DND-41 (cell line): ENCODE data around the gene PHF2.

Experiments used
- ATAC-seq: fragments of 200-7000 bp; cut with Tn5 transposase; 3 replicates; pipeline ENCODE4 v1.9.1; 2021; ENCODE audit warnings: low read depth; ENCODE audit not compliant: insufficient read depth
- DNase-seq: peaks from one replicate; pipeline ENCODE4 v3.0.0-alpha.2; 2020
- H2AFZ ChIP-seq: 2 replicates; pipeline ENCODE4 v1.6.0; 2012; ENCODE audit warnings: low read depth, low read length
- H3K27ac ChIP-seq: 2 replicates; pipeline ENCODE4 v1.5.1; 2012; ENCODE audit warnings: low read length, inconsistent platforms
- H3K27me3 ChIP-seq: fragments of 200-600 bp; sonication (generic); 2 replicates; pipeline ENCODE4 v1.6.0; 2012; ENCODE audit warnings: low read length, mild to moderate bottlenecking, inconsistent platforms; ENCODE audit not compliant: insufficient read depth, poor library complexity
- H3K36me3 ChIP-seq: 2 replicates; pipeline ENCODE4 v1.5.1; 2012; ENCODE audit warnings: low read length, inconsistent platforms; ENCODE audit not compliant: insufficient read depth
- H3K4me1 ChIP-seq: 2 replicates; pipeline ENCODE4 v1.5.1; 2012; ENCODE audit warnings: mild to moderate bottlenecking, low read length; ENCODE audit not compliant: insufficient read depth
- H3K4me2 ChIP-seq: 2 replicates; pipeline ENCODE4 v1.6.0; 2012; ENCODE audit warnings: mild to moderate bottlenecking, moderate library complexity, low read length, inconsistent platforms; ENCODE audit not compliant: insufficient read depth
- H3K4me3 ChIP-seq, 2 experiments: fragments of 200-600 bp in 1 of 2; shearing (Covaris generic) in 1 of 2; 2 replicates each; pipeline ENCODE4 v1.5.1; 2012 to 2016; ENCODE audit warnings: inconsistent platforms in 2 of 2, low read length in 2 of 2, mild to moderate bottlenecking in 2 of 2, low read depth in 1 of 2, moderate library complexity in 1 of 2
- H3K79me2 ChIP-seq: 2 replicates; pipeline ENCODE4 v1.6.0; 2012; ENCODE audit warnings: low read length, inconsistent platforms; ENCODE audit not compliant: insufficient read depth
- H3K9ac ChIP-seq: 2 replicates; pipeline ENCODE4 v1.6.0; 2012; ENCODE audit warnings: low read depth, mild to moderate bottlenecking, inconsistent platforms, low read length, moderate library complexity
- H3K9me3 ChIP-seq: 2 replicates; pipeline ENCODE4 v1.5.1; 2012; ENCODE audit warnings: low read length, moderate library complexity, mild to moderate bottlenecking, inconsistent platforms; ENCODE audit not compliant: insufficient read depth, severe bottlenecking
- H4K20me1 ChIP-seq: 2 replicates; pipeline ENCODE4 v1.6.0; 2012; ENCODE audit warnings: low read length; ENCODE audit not compliant: insufficient read depth
- EZH2 ChIP-seq: IDR thresholded peaks from 3 replicates; pipeline ENCODE4 v1.6.1; 2012; ENCODE audit warnings: borderline replicate concordance, low read depth, mild to moderate bottlenecking, moderate library complexity, low read length, inconsistent platforms; ENCODE audit not compliant: severe bottlenecking
- TF ChIP-seq, protein P1 (sequence below): IDR thresholded peaks from 2 replicates; pipeline ENCODE4 v1.5.1; 2012; ENCODE audit warnings: borderline replicate concordance, low read length, moderate library complexity, mild to moderate bottlenecking; ENCODE audit not compliant: poor library complexity, severe bottlenecking; ENCODE audit errors: extremely low read depth

PHF2 gene

DNA sequence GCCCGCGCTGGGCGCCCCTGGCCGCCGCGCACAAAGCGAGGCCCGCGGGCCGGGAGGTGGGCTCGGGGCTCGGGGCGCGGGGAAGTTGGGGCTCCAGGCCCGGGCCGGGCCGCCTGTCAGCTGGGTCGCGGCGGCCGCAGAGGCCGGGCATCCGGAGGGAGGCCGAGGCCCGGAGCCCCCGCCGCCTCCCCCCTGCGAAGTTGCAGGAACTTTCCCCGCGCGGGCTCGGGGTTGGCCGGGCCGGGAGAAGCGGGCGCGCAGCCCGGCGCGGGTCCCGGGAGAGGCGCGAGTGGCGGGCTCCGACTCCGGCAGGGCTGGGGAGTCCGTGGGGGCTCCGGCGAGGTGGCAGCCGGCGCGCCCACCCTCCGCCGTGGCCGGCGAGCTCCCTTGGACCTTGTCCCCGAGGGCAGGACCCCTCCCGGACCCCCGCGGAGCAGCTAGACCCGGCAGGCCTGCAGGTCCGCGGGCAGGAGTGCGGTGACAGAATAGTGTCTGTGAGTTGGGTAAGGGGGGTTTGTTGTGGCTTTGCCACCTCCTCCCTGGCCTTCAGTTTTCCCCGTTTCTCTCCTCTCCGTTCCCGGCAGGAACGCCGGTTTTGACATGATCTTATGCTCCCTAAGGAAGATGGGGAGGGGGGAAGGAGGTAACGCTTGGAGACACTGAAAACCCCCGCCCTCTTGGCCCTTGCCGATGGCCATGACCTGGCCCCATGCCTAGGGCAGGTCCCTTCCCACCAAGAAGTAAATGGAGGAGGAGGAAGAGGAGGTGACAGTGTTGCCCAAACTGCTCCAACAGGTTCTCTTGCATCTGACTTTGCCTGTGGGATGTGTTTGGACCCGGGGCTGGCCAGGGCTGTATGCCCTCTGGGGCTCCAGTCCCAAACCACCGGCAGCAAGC, 942 bp downstream of the PHF2 start:
- ATAC-seq (peak; percentile 25), DNase-seq (peak; percentile 33)
- H3K9ac ChIP-seq: peak overlapping the region; percentile 77
- peaks cover 41% of the 10 kb centered on the region for H3K4me1 ChIP-seq
- peak overlapping the region; percentile 75 for H3K27ac ChIP-seq
- peak overlapping the region; percentile 49 to 83; a peak in 3 of 4 replicates for H3K4me3 ChIP-seq
- peak overlapping the region; percentile 59 for H2AFZ ChIP-seq
- TF ChIP-seq EZH2: no peak
- TF ChIP-seq, protein P1, sequence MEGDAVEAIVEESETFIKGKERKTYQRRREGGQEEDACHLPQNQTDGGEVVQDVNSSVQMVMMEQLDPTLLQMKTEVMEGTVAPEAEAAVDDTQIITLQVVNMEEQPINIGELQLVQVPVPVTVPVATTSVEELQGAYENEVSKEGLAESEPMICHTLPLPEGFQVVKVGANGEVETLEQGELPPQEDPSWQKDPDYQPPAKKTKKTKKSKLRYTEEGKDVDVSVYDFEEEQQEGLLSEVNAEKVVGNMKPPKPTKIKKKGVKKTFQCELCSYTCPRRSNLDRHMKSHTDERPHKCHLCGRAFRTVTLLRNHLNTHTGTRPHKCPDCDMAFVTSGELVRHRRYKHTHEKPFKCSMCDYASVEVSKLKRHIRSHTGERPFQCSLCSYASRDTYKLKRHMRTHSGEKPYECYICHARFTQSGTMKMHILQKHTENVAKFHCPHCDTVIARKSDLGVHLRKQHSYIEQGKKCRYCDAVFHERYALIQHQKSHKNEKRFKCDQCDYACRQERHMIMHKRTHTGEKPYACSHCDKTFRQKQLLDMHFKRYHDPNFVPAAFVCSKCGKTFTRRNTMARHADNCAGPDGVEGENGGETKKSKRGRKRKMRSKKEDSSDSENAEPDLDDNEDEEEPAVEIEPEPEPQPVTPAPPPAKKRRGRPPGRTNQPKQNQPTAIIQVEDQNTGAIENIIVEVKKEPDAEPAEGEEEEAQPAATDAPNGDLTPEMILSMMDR: no peak
- H3K79me2 ChIP-seq: peaks cover 74% of the 10 kb centered on the region
- H3K4me2 ChIP-seq: peak overlapping the region; percentile 86
- peaks cover 36% of the 10 kb centered on the region for H4K20me1 ChIP-seq
- H3K27me3 ChIP-seq: no peaks in the 10 kb centered on the region
- H3K36me3 ChIP-seq: no peaks in the 10 kb centered on the region
- H3K9me3 ChIP-seq: no peaks in the 10 kb centered on the region

DNA sequence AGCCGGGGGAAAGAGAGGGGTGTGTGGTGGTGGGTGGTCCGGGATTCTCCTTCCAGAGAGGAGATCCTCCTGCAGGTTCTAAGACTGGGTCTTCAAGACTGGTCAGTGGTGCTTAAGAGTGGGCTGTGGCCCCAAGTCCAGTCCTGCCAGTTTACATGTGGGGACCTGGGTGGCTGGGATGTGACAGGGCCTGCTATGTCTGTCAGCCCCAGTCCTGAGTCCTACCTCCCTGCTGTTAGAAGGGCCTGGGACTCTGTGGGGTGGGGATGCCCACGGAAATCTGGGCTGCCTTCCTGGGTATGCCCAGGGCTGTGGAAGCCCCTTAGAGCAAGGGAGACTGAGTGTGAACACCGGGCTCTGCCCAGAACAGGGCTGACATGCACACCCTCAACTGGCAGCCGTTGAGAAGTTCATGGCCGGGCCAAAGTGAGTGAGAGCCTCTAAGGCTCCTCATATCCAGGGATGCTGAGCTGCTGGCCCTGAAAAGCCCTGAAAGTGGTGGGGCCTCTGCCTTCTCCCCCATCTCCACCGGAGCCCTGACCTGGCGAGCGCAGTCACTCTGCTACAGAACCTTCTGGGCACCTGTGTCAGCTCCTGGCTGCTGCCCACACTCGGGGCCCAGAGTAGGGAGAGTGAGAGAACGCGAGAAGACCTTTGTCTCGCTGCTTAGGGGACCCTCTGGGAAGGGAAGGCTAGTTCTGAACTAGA, 1.7 kb downstream of the PHF2 start:
- peak; percentile 5; the same call in 1 of the 3 replicates for ATAC-seq
- H3K79me2 ChIP-seq: peaks cover 82% of the 10 kb centered on the region
- peak; percentile 9 for DNase-seq
- no peak for TF ChIP-seq EZH2
- TF ChIP-seq, protein P1: no peak
- no peaks in the 10 kb centered on the region for H3K27me3 ChIP-seq
- H4K20me1 ChIP-seq: peaks cover 39% of the 10 kb centered on the region
- peak overlapping the region; percentile 86 for H3K4me2 ChIP-seq
- peaks cover 44% of the 10 kb centered on the region for H3K4me1 ChIP-seq
- H3K27ac ChIP-seq: peak overlapping the region; percentile 75
- H3K36me3 ChIP-seq: no peaks in the 10 kb centered on the region
- H2AFZ ChIP-seq: no peak overlapping the region
- peak overlapping the region; percentile 49 to 83; a peak in 3 of 4 replicates for H3K4me3 ChIP-seq
- H3K9me3 ChIP-seq: no peaks in the 10 kb centered on the region
- peak overlapping the region; percentile 77 for H3K9ac ChIP-seq

- peaks cover 89% of the 10 kb centered on the region for H3K79me2 ChIP-seq
- H3K4me3 ChIP-seq: no peak overlapping the region; a peak in 1 of 4 replicates
- H3K4me2 ChIP-seq: peak overlapping the region; percentile 42; the same call in 1 of the 2 replicates
Observed at GRCh38 chr9:93578844-93579243, 2.5 kb downstream of the PHF2 start.

More at GRCh38 chr9:93578844-93579243, 2.5 kb downstream of the PHF2 start:
- ATAC-seq (no peak), DNase-seq (peak; percentile 2)
- Histone ChIP-seq H3K27me3 (no peaks in the 10 kb centered on the region), H3K4me1 (peaks cover 44% of the 10 kb centered on the region), H2AFZ (no peak overlapping the region), H3K9ac (peak overlapping the region; percentile 24), H3K9me3 (no peaks in the 10 kb centered on the region), H3K36me3 (no peaks in the 10 kb centered on the region), H4K20me1 (peaks cover 40% of the 10 kb centered on the region), H3K27ac (no peak overlapping the region)
- TF ChIP-seq EZH2: no peak
- TF ChIP-seq, protein P1: no peak
